Measurements from ENCODE around the gene ZCCHC2. TPM values are rescaled to one million over a fixed set of nuclear protein-coding genes. Genes with fewer than 3 reads are reported as not detected.

Gene ZCCHC2
- total RNA-seq, result 10 to 100 TPM; 51.7 to 52.3 TPM

DNA sequence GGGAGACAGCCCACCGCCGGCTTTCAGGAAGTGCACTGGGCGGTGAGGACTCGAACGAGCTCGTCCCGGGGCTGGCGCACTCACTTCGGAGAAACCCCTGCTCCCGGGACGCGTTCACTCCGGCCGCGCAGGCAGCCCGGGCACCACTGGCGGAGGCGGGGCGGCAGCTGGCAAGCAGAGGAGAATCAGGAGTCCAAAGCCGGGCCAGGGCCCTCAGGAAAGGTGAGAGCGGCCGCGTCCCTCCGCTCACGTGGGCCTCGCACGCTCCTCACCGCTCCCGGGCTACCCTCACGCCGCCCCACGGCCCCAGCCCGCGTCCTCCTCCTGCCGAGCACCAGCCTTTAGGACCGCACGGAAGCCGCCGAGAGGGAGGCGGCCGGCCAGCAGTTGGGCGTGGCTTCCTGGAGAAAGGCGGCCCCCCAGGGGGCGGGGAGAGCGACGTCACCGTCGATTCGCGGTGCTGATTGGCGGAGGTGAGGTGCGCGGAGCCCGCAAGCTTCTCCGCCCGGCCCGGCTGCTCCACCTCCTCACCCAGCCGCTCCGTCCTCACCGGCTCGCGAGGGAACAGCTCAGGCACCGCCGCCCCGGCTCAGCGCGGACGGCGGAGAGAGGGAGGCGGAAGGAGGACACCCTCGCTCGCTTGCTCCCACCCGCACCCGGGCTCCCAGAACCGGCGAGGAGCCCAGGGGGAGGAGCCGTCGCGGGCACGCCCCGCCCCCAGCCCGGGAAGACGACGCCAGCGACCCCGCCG lies at the start of gene ZCCHC2:
Gene ZCCHC2, plus strand, starts transcription at position 522 of the 751 bp plus-strand sequence. CDS start 400 bp downstream, outside the sequence.
- Mint-ChIP-seq H3K36me3 (ENCODE audit: low read depth) (peaks cover 51% of the 10 kb centered on the region), H3K4me1 (peaks cover 21% of the 10 kb centered on the region), H3K9me3 (no peaks in the 10 kb centered on the region), H3K4me3 (peak within 1 kb of the TSS; percentile 93), H3K27me3 (no peaks in the 10 kb centered on the region), H3K27ac (peak within 1 kb of the TSS; percentile 96)
- peak; percentile 99 for DNase-seq
- ChIA-PET CTCF (interaction anchor here (0.6 to 2.8 kb wide), 10 partner anchors 11 to 320 kb away, joined by 3 to 24 read pairs (median 5); no protein-coding TSS in a partner anchor), POLR2A (interaction anchor here (0.9 to 7.7 kb wide), 17 partner anchors 10 to 349 kb away, joined by 3 to 140 read pairs (median 6); partner anchors contain the start of genes PHLPP1, PIGN and RELCH)

DNA sequence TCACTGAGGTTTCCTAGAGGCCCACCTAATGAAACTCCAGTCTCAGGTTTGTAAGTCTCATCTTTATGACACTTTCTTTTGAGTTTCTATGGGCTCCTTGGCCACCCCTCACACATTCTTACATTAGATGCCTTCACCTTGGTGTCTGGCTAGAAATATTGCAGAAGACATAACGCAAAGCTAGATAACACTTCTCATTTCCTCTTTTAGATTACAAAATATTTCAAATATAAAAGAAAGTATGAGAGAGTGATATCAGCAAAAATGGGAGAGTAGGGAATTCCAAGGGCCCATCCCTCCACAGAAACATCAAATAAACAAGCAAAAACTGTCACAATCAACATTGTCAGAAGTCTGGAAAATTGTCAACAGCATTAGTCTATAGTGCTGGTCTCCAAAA lies 43.3 kb upstream of the ZCCHC2 start:
- Mint-ChIP-seq H3K4me1 (no peaks in the 10 kb centered on the region), H3K27me3 (peaks cover 43% of the 10 kb centered on the region), H3K9me3 (peaks cover 9% of the 10 kb centered on the region), H3K4me3 (no peak overlapping the region), H3K27ac (no peak overlapping the region), H3K36me3 (ENCODE audit: low read depth) (peaks cover 4% of the 10 kb centered on the region)
- CTCF ChIA-PET, result no interaction called here
- no peak for DNase-seq
- POLR2A ChIA-PET, result no interaction called here

DNA sequence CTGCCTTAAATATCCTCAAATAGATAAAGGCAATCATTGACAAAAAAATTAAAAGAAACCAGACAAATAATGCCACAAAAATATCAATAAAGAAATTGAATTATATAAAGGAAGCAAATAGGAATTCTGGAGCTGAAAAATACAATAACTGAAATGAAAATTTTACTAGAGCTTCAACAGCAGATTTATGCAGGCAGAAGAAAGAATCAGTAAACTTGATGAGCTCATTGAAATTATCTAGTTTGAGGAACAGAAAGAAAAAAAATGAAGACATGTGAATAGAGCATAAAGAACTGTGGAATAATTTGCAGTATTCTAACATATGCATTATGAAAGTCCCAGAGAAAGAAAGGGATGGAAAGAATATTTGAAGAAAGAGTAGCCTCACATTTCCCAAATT lies 41.9 kb upstream of the ZCCHC2 start:
- no peak for DNase-seq
- H3K27ac Mint-ChIP-seq, result no peak overlapping the region
- no peak overlapping the region for H3K4me3 Mint-ChIP-seq
- ChIA-PET CTCF (interaction anchor here (1.2 kb wide), 1 partner anchor 25 kb away, joined by 3 read pairs; no protein-coding TSS in a partner anchor), POLR2A (interaction anchor here (0.6 kb wide), 2 partner anchors 25 to 373 kb away, joined by 3 to 4 read pairs; no protein-coding TSS in a partner anchor)
- H3K9me3 Mint-ChIP-seq, result peaks cover 9% of the 10 kb centered on the region
- peaks cover 44% of the 10 kb centered on the region for H3K27me3 Mint-ChIP-seq
- no peaks in the 10 kb centered on the region for H3K4me1 Mint-ChIP-seq
- H3K36me3 Mint-ChIP-seq (ENCODE audit: low read depth), result peaks cover 4% of the 10 kb centered on the region

DNA sequence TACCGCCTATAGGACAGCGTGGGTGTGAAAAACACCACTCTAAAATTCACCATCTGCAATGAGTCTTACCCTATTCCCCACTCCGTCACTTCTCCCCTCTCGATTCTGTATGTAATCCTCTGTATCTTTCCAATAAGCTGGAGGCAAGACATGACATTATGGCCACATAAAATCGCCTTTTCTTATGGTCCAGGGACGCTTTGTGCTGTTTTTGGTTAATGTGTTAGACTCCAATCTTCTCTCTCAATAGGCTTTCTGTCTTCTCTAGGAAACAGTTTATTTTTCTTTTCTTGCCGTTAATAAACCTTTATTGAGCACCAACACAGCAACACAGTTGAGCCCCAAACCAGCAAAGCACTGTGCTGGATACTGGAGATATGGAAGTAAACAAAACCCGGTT lies 37.9 kb upstream of the ZCCHC2 start:
- no peak overlapping the region for H3K4me3 Mint-ChIP-seq
- no peaks in the 10 kb centered on the region for H3K4me1 Mint-ChIP-seq
- ChIA-PET POLR2A (no interaction called here), CTCF (no interaction called here)
- H3K9me3 Mint-ChIP-seq, result peaks cover 9% of the 10 kb centered on the region
- H3K27me3 Mint-ChIP-seq, result peaks cover 27% of the 10 kb centered on the region
- H3K36me3 Mint-ChIP-seq (ENCODE audit: low read depth), result peaks cover 4% of the 10 kb centered on the region
- DNase-seq, result no peak
- no peak overlapping the region for H3K27ac Mint-ChIP-seq

DNA sequence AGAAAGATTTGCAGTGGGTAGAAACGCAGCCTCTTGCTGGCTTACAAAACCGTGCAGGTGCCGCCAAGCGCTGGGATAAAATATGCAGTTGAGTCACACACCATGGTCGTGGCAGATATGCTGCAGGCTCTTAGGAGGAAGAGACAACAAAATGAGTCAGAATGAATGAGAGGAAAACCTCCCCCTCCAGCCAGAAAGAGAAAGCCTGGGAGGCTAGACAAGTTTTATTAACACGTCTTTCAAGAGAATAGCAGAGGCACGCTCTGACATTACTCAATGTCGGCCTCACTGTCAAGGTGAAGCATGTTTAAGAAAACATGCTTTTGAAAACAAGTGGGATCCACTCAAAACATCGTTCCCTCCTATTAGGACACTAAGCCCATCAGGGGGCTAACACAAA lies 37.1 kb upstream of the ZCCHC2 start:
- POLR2A ChIA-PET, result no interaction called here

DNA sequence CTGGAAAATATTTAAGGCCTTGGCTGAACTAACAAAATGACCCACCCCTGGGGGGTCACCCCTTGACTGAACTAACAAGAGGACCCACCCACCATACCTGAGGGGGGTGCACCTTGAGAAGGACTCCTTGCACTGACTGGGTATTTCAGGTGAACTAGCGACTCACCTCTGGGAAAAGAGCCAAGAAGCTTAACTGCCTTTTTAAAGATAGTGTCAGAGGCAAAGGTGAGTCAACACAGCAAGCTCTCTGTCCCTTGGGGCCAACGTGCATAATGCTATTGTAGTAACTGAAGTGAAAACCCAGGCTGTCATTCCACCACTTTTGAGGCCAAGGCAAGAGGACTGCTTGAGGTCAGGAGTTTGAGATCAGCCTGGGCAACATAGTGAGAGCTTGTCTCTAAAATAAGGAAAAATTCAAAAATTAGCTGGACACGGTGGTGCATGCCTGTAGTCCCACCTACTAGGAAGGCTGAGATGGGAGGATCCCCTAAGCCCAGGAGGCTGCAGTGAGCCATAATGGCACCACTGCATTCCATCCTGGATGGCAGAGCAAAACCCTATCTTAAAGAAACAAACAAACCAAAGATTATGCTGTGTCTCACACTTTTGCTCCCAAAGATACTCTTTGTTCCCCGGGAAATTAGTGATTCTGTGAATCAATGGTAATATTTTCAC lies 36.4 kb upstream of the ZCCHC2 start:
- no peak overlapping the region for H3K27ac Mint-ChIP-seq
- ChIA-PET POLR2A (no interaction called here), CTCF (no interaction called here)
- no peaks in the 10 kb centered on the region for H3K4me1 Mint-ChIP-seq
- H3K4me3 Mint-ChIP-seq, result no peak overlapping the region
- DNase-seq, result no peak
- no peaks in the 10 kb centered on the region for H3K9me3 Mint-ChIP-seq
- H3K27me3 Mint-ChIP-seq, result peaks cover 18% of the 10 kb centered on the region
- H3K36me3 Mint-ChIP-seq (ENCODE audit: low read depth), result no peaks in the 10 kb centered on the region

More for the DNA sequence above, 37.1 kb upstream of the ZCCHC2 start:
- CTCF ChIA-PET, result no interaction called here
- Mint-ChIP-seq H3K9me3 (peaks cover 4% of the 10 kb centered on the region), H3K27ac (no peak overlapping the region), H3K36me3 (ENCODE audit: low read depth) (peaks cover 4% of the 10 kb centered on the region), H3K4me1 (no peaks in the 10 kb centered on the region), H3K4me3 (no peak overlapping the region), H3K27me3 (peaks cover 21% of the 10 kb centered on the region)
- no peak for DNase-seq

DNA sequence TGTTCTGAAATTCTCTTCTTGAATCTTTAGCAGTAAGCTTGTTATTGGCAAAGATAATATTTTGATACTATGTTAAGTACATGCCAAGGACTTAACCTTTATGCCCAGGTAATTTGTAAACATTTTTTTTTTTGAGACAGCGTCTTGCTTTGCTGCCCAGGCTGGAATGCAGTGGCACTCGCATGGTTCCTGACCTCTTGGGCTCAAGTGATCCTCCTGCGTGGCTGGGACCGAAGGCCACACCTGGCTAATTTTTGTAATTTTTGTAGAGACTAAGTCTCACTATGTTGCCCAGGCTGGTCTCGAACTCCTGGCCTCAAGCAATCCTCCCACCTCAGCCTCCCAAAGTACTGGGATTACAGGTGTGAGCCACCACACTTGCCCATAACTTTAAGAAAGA lies 35.7 kb upstream of the ZCCHC2 start:
- DNase-seq, result no peak

DNA sequence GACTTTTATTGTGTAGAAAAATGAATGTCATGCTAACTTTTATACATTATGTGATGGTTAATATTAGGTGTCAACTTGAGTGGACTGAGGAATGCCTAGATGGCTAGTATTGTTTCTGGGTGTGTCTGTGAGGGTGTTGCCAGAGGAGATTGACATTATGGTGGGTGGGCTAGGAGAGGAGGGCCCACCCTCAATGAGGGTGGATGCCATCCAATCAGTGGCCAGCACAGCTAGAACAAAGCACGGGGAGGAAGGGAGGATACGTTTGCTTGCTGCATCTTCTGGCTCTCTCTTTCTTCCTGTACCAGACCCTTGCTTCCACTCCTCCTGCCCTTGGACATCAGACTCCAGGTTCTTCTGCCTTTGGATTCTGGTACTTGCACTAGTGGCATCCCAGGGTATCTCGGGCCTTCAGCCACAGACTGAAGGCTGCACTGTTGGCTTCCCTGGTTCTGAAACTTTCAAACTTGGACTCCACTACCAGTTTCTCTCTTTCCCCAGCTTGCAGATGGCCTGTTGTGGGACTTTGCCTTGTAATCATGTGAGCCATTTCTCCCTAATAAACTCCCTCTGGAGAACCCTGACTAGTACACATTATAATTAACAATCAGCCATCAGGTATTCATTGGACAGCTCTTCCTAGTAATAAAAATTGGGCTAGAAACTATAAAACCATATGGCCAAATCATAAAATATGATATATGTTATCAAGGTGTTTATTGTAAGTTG lies 31.7 kb upstream of the ZCCHC2 start:
- ChIA-PET CTCF (no interaction called here), POLR2A (interaction anchor here (0.8 kb wide), 1 partner anchor 15 kb away, joined by 3 read pairs; no protein-coding TSS in a partner anchor)
- no peaks in the 10 kb centered on the region for H3K36me3 Mint-ChIP-seq (ENCODE audit: low read depth)
- H3K4me1 Mint-ChIP-seq, result no peaks in the 10 kb centered on the region
- DNase-seq, result no peak
- H3K4me3 Mint-ChIP-seq, result no peak overlapping the region
- H3K27me3 Mint-ChIP-seq, result peaks cover 18% of the 10 kb centered on the region
- no peaks in the 10 kb centered on the region for H3K9me3 Mint-ChIP-seq
- no peak overlapping the region for H3K27ac Mint-ChIP-seq

More for the DNA sequence above, 35.7 kb upstream of the ZCCHC2 start:
- Mint-ChIP-seq H3K36me3 (ENCODE audit: low read depth) (no peaks in the 10 kb centered on the region), H3K27me3 (peaks cover 20% of the 10 kb centered on the region), H3K4me3 (no peak overlapping the region), H3K27ac (no peak overlapping the region), H3K4me1 (no peaks in the 10 kb centered on the region), H3K9me3 (no peaks in the 10 kb centered on the region)
- POLR2A ChIA-PET, result no interaction called here
- CTCF ChIA-PET, result no interaction called here

DNA sequence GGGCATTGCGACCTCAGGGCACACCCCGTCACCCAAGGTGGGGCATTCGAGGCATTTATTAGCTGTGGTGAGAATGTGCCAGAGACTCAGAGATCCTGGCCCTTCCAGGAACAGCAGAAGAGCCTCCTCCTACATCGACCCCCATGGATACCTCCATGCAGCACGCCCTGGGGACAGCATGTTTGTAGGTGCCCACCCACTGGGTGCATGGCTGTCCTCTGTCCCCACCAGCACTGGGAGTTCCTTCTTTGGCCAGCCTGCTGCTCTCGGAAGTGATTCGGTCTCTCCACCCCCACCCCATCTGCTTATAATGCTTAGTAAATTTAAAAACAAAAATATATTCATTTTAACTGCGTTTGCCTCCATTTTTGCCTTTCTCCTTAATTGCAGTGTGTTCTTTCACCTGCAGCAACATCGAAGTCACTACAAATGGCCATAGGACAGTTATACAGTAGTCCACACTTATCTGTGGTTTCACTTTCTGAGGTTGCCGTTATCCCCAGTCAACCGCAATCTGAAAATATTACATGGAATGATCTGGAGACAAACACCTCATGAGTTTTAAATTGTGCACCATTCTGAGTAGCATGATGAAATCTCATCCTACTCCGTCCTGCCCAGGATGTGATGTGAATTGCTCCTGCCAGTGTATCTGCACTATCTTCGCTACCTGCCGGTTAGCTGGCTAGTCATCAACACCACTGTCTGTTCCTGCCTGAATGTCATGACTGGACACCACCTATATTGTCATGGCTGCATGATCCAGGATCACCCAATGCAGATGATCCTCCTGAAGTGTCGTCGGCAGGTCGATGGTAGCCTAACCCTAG lies 29.6 kb upstream of the ZCCHC2 start:
- no peak overlapping the region for H3K27ac Mint-ChIP-seq
- ChIA-PET POLR2A (no interaction called here), CTCF (no interaction called here)
- DNase-seq, result no peak
- H3K9me3 Mint-ChIP-seq, result no peaks in the 10 kb centered on the region
- H3K27me3 Mint-ChIP-seq, result peaks cover 23% of the 10 kb centered on the region
- no peak overlapping the region for H3K4me3 Mint-ChIP-seq
- H3K4me1 Mint-ChIP-seq, result no peaks in the 10 kb centered on the region
- no peaks in the 10 kb centered on the region for H3K36me3 Mint-ChIP-seq (ENCODE audit: low read depth)

DNA sequence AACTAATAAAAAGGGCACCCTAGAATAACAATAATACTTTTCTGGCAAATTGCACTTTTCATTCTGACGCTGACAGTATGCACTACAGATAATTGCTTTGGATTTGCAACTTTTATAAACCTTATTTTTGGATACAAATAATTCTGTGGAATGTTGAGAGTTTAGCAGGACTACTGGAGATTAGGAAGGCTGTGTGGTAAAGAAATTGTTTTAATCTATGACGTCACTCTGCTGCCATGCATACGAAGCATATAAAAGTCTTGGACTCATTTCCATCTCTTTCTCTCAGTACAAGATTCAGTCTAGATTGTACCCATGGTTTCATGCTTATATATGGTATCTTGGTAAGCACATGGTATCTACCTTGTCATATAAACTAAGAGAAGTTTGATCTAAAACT lies 28.1 kb upstream of the ZCCHC2 start:
- DNase-seq, result no peak
- Mint-ChIP-seq H3K4me1 (no peaks in the 10 kb centered on the region), H3K4me3 (no peak overlapping the region), H3K9me3 (no peaks in the 10 kb centered on the region), H3K27ac (no peak overlapping the region), H3K27me3 (peaks cover 25% of the 10 kb centered on the region), H3K36me3 (ENCODE audit: low read depth) (no peaks in the 10 kb centered on the region)
- POLR2A ChIA-PET, result no interaction called here
- CTCF ChIA-PET, result no interaction called here

DNA sequence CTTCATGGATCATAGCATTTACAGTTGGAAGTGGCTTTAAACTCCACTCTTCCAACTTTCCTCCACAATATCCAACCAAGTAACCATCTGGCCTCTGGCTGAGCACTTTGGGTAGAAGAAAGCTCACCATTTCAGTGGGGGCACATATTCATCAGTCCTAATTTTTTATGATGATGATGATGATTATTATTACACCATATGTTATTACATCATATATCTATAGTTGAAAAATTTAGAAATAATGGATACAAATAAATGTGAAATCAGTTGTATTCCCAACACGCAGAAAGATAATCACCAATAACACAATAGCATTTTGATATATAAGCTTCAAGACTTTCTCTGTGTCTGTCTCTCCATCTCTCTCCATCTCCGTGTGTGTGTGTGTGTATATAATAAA lies 26.6 kb upstream of the ZCCHC2 start:
- no peak overlapping the region for H3K27ac Mint-ChIP-seq
- no peaks in the 10 kb centered on the region for H3K9me3 Mint-ChIP-seq
- CTCF ChIA-PET, result no interaction called here
- peaks cover 27% of the 10 kb centered on the region for H3K27me3 Mint-ChIP-seq
- POLR2A ChIA-PET, result no interaction called here
- H3K4me3 Mint-ChIP-seq, result no peak overlapping the region
- peaks cover 2% of the 10 kb centered on the region for H3K36me3 Mint-ChIP-seq (ENCODE audit: low read depth)
- no peaks in the 10 kb centered on the region for H3K4me1 Mint-ChIP-seq
- DNase-seq, result no peak

DNA sequence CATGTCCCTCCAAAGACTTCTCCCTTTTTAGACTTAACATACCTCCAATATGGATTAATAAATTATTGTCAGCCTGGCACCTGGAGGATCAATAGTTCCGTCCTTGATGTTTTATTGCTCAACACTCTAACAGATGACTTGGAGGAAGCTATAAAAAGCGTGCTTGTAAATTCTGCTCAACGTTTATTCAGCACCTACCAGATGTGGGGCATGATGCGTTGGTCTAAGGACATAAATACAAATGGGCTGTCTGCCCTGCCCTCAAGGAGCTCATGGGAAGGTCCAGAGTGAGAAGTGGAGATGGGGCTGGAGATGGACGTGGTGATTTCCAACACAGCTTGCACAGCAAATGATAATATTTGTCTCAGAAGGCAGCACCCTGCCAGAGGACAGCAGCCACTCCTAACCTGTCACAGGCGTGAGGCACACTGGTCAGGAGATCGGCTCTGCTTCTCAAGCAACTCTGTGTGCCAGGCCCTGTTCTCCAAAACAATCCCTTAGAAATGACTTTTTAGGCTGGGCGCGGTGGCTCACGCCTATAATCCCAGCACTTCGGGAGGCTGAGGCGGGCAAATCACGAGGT lies 25.5 kb upstream of the ZCCHC2 start:
- Mint-ChIP-seq H3K27ac (no peak overlapping the region), H3K4me3 (no peak overlapping the region), H3K4me1 (no peaks in the 10 kb centered on the region), H3K36me3 (ENCODE audit: low read depth) (peaks cover 8% of the 10 kb centered on the region), H3K9me3 (peaks cover 2% of the 10 kb centered on the region), H3K27me3 (peaks cover 24% of the 10 kb centered on the region)
- DNase-seq, result no peak
- ChIA-PET CTCF (no interaction called here), POLR2A (interaction anchor here (1.7 kb wide), 1 partner anchor 9 kb away, joined by 5 read pairs; no protein-coding TSS in a partner anchor)
